Testis (tissue), 2 donors: ENCODE results near the gene BEND5.

Experiments used
- POLR2A ChIP-seq: fragments of 450-650 bp; IDR thresholded peaks from one replicate; pipeline ENCODE4 v1.6.1; 2017; ENCODE audit warnings: antibody characterized with exemption, mild to moderate bottlenecking, moderate library complexity
- TF ChIP-seq, protein P1 (sequence below), 3 experiments: fragments of 450-650 bp in 2 of 3; fragments of 200-600 bp in 1 of 3; sonication (generic) in 1 of 3; IDR thresholded peaks; one replicate each; pipeline ENCODE4 v1.5.1; 2016 to 2019; ENCODE audit warnings: antibody characterized with exemption in 3 of 3, mild to moderate bottlenecking in 2 of 3, moderate library complexity in 1 of 3

- TF ChIP-seq, protein P1, sequence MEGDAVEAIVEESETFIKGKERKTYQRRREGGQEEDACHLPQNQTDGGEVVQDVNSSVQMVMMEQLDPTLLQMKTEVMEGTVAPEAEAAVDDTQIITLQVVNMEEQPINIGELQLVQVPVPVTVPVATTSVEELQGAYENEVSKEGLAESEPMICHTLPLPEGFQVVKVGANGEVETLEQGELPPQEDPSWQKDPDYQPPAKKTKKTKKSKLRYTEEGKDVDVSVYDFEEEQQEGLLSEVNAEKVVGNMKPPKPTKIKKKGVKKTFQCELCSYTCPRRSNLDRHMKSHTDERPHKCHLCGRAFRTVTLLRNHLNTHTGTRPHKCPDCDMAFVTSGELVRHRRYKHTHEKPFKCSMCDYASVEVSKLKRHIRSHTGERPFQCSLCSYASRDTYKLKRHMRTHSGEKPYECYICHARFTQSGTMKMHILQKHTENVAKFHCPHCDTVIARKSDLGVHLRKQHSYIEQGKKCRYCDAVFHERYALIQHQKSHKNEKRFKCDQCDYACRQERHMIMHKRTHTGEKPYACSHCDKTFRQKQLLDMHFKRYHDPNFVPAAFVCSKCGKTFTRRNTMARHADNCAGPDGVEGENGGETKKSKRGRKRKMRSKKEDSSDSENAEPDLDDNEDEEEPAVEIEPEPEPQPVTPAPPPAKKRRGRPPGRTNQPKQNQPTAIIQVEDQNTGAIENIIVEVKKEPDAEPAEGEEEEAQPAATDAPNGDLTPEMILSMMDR (IDR thresholded peaks at IDR 0.05): no peak
- no peak for TF ChIP-seq POLR2A
Measured at GRCh38 chr1:48757363-48757762, 19.3 kb downstream of the BEND5 start.
